OCI-LY1 (cell line): ENCODE data around the gene TRPM1.
A peak's percentile ranks its signal among the peaks of the same experiment; 100 is the strongest.

Experiments
- H2AFZ ChIP-seq: fragments of 200-600 bp; sonication (generic), shearing (Covaris generic); 2 replicates; pipeline ENCODE4 v1.6.0; 2014; ENCODE audit warnings: antibody characterized with exemption, mild to moderate bottlenecking, low read length
- H3F3A ChIP-seq: fragments of 200-600 bp; sonication (generic), shearing (Covaris generic); 2 replicates; pipeline ENCODE4 v1.6.0; 2014; ENCODE audit warnings: mild to moderate bottlenecking, antibody characterized with exemption, low read length, moderate library complexity; ENCODE audit not compliant: insufficient read depth
- H3K27ac ChIP-seq: fragments of 200-600 bp; sonication (generic); 2 replicates; pipeline ENCODE4 v1.5.1; 2014; ENCODE audit warnings: low read length, mixed run types, mild to moderate bottlenecking, low read depth; ENCODE audit not compliant: poor library complexity, severe bottlenecking
- H3K27me3 ChIP-seq: fragments of 200-600 bp; sonication (generic); 2 replicates; pipeline ENCODE4 v1.6.0; 2014; ENCODE audit warnings: antibody characterized with exemption, mild to moderate bottlenecking, low read length, moderate library complexity; ENCODE audit not compliant: insufficient read depth
- H3K36me3 ChIP-seq: fragments of 200-600 bp; sonication (generic); 2 replicates; pipeline ENCODE4 v1.6.1; 2014; ENCODE audit warnings: mild to moderate bottlenecking, antibody characterized with exemption, low read length, moderate library complexity, mixed read lengths; ENCODE audit not compliant: insufficient read depth
- H3K4me1 ChIP-seq: fragments of 200-600 bp; sonication (generic); 2 replicates; pipeline ENCODE4 v1.5.1; 2014; ENCODE audit warnings: mild to moderate bottlenecking, low read length, moderate library complexity; ENCODE audit not compliant: insufficient read depth, severe bottlenecking
- H3K4me2 ChIP-seq: fragments of 200-600 bp; sonication (generic), shearing (Covaris generic); 2 replicates; pipeline ENCODE4 v1.6.1; 2014; ENCODE audit warnings: low read length
- H3K4me3 ChIP-seq: fragments of 200-600 bp; sonication (generic); 2 replicates; pipeline ENCODE4 v1.5.1; 2014; ENCODE audit warnings: low read length, low read depth, mild to moderate bottlenecking, mixed read lengths; ENCODE audit not compliant: poor library complexity, severe bottlenecking
- H3K79me2 ChIP-seq: fragments of 200-600 bp; shearing (Covaris generic); 2 replicates; pipeline ENCODE4 v1.6.1; 2016; ENCODE audit warnings: mixed run types, low read length, mixed read lengths; ENCODE audit not compliant: insufficient read depth
- H3K9ac ChIP-seq: fragments of 200-600 bp; sonication (generic), shearing (Covaris generic); 2 replicates; pipeline ENCODE4 v1.6.1; 2014; ENCODE audit warnings: mild to moderate bottlenecking, low read length, mixed read lengths
- H3K9me2 ChIP-seq: fragments of 200-600 bp; sonication (generic), shearing (Covaris generic); 2 replicates; pipeline ENCODE4 v1.6.1; 2014; ENCODE audit warnings: low read depth, mild to moderate bottlenecking, low read length, mixed read lengths
- H3K9me3 ChIP-seq: fragments of 200-600 bp; shearing (Covaris generic); 2 replicates; pipeline ENCODE4 v1.6.1; 2014; ENCODE audit warnings: low read length, mixed read lengths
- H4K20me1 ChIP-seq: fragments of 200-600 bp; sonication (generic), shearing (Covaris generic); 2 replicates; pipeline ENCODE4 v1.6.0; 2016; ENCODE audit warnings: mild to moderate bottlenecking, low read length; ENCODE audit not compliant: insufficient read depth
- EZH2 ChIP-seq: fragments of 200-600 bp; sonication (generic), shearing (Covaris generic); IDR thresholded peaks from 2 replicates; pipeline ENCODE4 v1.8.0; 2017; ENCODE audit warnings: borderline replicate concordance, mixed run types, mild to moderate bottlenecking, antibody characterized with exemption, low read length, moderate library complexity, mixed read lengths
- TF ChIP-seq, protein P1 (sequence below): fragments of 200-600 bp; sonication (generic), shearing (Covaris generic); IDR thresholded peaks from 2 replicates; pipeline ENCODE4 v1.5.1; 2017; ENCODE audit warnings: mild to moderate bottlenecking, antibody characterized with exemption, low read length, moderate library complexity, mixed read lengths

TRPM1 gene

DNA sequence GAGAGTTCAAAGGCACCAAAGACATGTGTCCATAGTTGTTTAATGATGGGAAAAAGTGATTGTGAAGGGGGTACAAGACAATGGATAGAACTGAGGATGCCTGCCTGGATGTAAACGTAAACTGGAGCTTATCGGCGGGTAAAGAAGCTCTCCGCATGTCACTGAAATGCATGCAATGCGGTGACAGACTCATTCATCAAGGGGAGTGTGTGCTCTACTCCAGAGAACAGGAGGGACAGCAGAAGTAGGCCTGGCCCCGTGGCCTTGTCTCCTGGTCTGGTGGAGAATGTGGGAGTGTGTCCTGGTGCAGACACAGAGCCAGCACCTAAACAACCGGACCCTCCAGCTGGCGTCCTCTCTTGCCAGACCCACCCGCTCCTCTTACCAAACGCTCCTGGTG is 50.6 kb downstream of the TRPM1 start:
- peaks cover 19% of the 10 kb centered on the region for H3K4me1 ChIP-seq
- no peak overlapping the region for H3K9ac ChIP-seq

GRCh38 chr15:31049682-31050615 is 51.6 kb downstream of the TRPM1 start:
- Histone ChIP-seq H3K36me3 (no peaks in the 10 kb centered on the region), H3K27me3 (no peaks in the 10 kb centered on the region), H3F3A (no peaks in the 10 kb centered on the region), H3K4me1 (peaks cover 19% of the 10 kb centered on the region), H3K9me2 (no peaks in the 10 kb centered on the region), H3K9me3 (no peaks in the 10 kb centered on the region), H3K79me2 (no peaks in the 10 kb centered on the region), H2AFZ (peak overlapping the region; percentile 17), H3K4me3 (peak overlapping the region; percentile 8), H3K27ac (no peak overlapping the region), H3K4me2 (peak overlapping the region; percentile 36), H3K9ac (no peak overlapping the region), H4K20me1 (no peaks in the 10 kb centered on the region)
- TF ChIP-seq, protein P1, sequence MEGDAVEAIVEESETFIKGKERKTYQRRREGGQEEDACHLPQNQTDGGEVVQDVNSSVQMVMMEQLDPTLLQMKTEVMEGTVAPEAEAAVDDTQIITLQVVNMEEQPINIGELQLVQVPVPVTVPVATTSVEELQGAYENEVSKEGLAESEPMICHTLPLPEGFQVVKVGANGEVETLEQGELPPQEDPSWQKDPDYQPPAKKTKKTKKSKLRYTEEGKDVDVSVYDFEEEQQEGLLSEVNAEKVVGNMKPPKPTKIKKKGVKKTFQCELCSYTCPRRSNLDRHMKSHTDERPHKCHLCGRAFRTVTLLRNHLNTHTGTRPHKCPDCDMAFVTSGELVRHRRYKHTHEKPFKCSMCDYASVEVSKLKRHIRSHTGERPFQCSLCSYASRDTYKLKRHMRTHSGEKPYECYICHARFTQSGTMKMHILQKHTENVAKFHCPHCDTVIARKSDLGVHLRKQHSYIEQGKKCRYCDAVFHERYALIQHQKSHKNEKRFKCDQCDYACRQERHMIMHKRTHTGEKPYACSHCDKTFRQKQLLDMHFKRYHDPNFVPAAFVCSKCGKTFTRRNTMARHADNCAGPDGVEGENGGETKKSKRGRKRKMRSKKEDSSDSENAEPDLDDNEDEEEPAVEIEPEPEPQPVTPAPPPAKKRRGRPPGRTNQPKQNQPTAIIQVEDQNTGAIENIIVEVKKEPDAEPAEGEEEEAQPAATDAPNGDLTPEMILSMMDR: no peak
- no peak for TF ChIP-seq EZH2

More for the DNA sequence above, 50.6 kb downstream of the TRPM1 start:
- Histone ChIP-seq H3K9me2 (no peaks in the 10 kb centered on the region), H2AFZ (peak overlapping the region; percentile 17; the same call in 1 of the 2 replicates), H3K4me3 (no peak overlapping the region), H3K27ac (no peak overlapping the region), H3K79me2 (no peaks in the 10 kb centered on the region), H3K36me3 (no peaks in the 10 kb centered on the region), H3K9me3 (no peaks in the 10 kb centered on the region), H3K27me3 (no peaks in the 10 kb centered on the region), H3F3A (no peaks in the 10 kb centered on the region), H4K20me1 (no peaks in the 10 kb centered on the region), H3K4me2 (no peak overlapping the region)
- TF ChIP-seq EZH2: no peak
- TF ChIP-seq, protein P1: no peak

GRCh38 chr15:31049111-31049510 is 52.4 kb downstream of the TRPM1 start:
- Histone ChIP-seq H3K9me2 (no peaks in the 10 kb centered on the region), H3K27me3 (no peaks in the 10 kb centered on the region), H3K4me2 (no peak overlapping the region), H3K4me1 (peaks cover 19% of the 10 kb centered on the region), H3K4me3 (no peak overlapping the region), H3K9ac (no peak overlapping the region), H3K36me3 (no peaks in the 10 kb centered on the region), H3K79me2 (no peaks in the 10 kb centered on the region), H3K9me3 (no peaks in the 10 kb centered on the region), H3K27ac (no peak overlapping the region), H3F3A (no peaks in the 10 kb centered on the region), H2AFZ (no peak overlapping the region), H4K20me1 (no peaks in the 10 kb centered on the region)
- TF ChIP-seq, protein P1: no peak
- no peak for TF ChIP-seq EZH2
